Left hindlimb (tissue), 1 donor: Measurements from ENCODE around the gene SYN1.
"Not testable (repeated sequence)": the region's sequence is repeated elsewhere in the genome, so short reads cannot be mapped to it uniquely, and the experiment has no call there.

Source experiments
- DNase-seq: peaks from one replicate; pipeline ENCODE4 v3.0.0-alpha.2; 2018

SYN1 gene

GRCh38 chrX:47633689-47634590 lies 14.3 kb upstream of the SYN1 start:
- DNase-seq: no peak

GRCh38 chrX:47632666-47633065 lies 13.0 kb upstream of the SYN1 start:
- DNase-seq: no peak

- DNase-seq: no peak
Measured at GRCh38 chrX:47631676-47632075, 12.0 kb upstream of the SYN1 start.

GRCh38 chrX:47629419-47630200 lies 10.0 kb upstream of the SYN1 start, which contains the start of gene CFP:
Gene CFP (minus strand): TSS chrX:47629930. CDS start chrX:47629844, 86 bp downstream.
- no peak for DNase-seq

GRCh38 chrX:47628982-47629381 lies 9.3 kb upstream of the SYN1 start:
- DNase-seq: no peak

GRCh38 chrX:47625365-47625764 lies 5.7 kb upstream of the SYN1 start:
- DNase-seq: no peak

- DNase-seq: peak; percentile 68
Measured at GRCh38 chrX:47623540-47624027, 3.9 kb upstream of the SYN1 start.

GRCh38 chrX:47621851-47622250 lies 2.2 kb upstream of the SYN1 start:
- no peak for DNase-seq

GRCh38 chrX:47620303-47620685 lies 637 bp upstream of the SYN1 start:
- DNase-seq: no peak

- DNase-seq: no peak
Measured at GRCh38 chrX:47618923-47619485, 653 bp downstream of the SYN1 start.

GRCh38 chrX:47614618-47615017 lies 5.0 kb downstream of the SYN1 start:
- DNase-seq: no peak

- no peak for DNase-seq
Measured at GRCh38 chrX:47613082-47613481, 6.6 kb downstream of the SYN1 start.

GRCh38 chrX:47612418-47612817 lies 7.2 kb downstream of the SYN1 start:
- DNase-seq: no peak

- no peak for DNase-seq
Measured at GRCh38 chrX:47611926-47612325, 7.7 kb downstream of the SYN1 start.

- no peak for DNase-seq
Measured at GRCh38 chrX:47611489-47611888, 8.2 kb downstream of the SYN1 start.

GRCh38 chrX:47610511-47610910 lies 9.1 kb downstream of the SYN1 start:
- no peak for DNase-seq

- DNase-seq: no peak
Measured at GRCh38 chrX:47608130-47608810, 11.4 kb downstream of the SYN1 start.

- DNase-seq: no peak
Measured at GRCh38 chrX:47607091-47607490, 12.6 kb downstream of the SYN1 start.

GRCh38 chrX:47605024-47605423 lies 14.6 kb downstream of the SYN1 start:
- DNase-seq: no peak

GRCh38 chrX:47603125-47603524 lies 16.5 kb downstream of the SYN1 start:
- DNase-seq: not testable (repeated sequence)

- DNase-seq: no peak
Measured at GRCh38 chrX:47597222-47597621, 22.4 kb downstream of the SYN1 start.

GRCh38 chrX:47596256-47596655 lies 23.4 kb downstream of the SYN1 start:
- DNase-seq: no peak

- DNase-seq: no peak
Measured at GRCh38 chrX:47595716-47596251, 23.9 kb downstream of the SYN1 start.
